Mammary epithelial cell (primary cell): Measurements from ENCODE around the gene CHMP4A.

Experiments
- EZH2 ChIP-seq: IDR thresholded peaks from 2 replicates; pipeline ENCODE4 v1.6.1; 2012; ENCODE audit warnings: low read length, inconsistent platforms, borderline replicate concordance
- TF ChIP-seq, protein P1 (sequence below), 2 donors: IDR thresholded peaks in 1 of 2; conservative IDR thresholded peaks in 1 of 2; 2 replicates each; pipeline ENCODE4 v1.5.1; 2011 to 2012; ENCODE audit warnings: inconsistent platforms in 2 of 2, low read length in 2 of 2, mild to moderate bottlenecking in 2 of 2, control low read depth in 1 of 2, low read depth in 1 of 2; ENCODE audit not compliant: insufficient read depth in 1 of 2; ENCODE audit errors: extremely low read depth in 1 of 2

DNA sequence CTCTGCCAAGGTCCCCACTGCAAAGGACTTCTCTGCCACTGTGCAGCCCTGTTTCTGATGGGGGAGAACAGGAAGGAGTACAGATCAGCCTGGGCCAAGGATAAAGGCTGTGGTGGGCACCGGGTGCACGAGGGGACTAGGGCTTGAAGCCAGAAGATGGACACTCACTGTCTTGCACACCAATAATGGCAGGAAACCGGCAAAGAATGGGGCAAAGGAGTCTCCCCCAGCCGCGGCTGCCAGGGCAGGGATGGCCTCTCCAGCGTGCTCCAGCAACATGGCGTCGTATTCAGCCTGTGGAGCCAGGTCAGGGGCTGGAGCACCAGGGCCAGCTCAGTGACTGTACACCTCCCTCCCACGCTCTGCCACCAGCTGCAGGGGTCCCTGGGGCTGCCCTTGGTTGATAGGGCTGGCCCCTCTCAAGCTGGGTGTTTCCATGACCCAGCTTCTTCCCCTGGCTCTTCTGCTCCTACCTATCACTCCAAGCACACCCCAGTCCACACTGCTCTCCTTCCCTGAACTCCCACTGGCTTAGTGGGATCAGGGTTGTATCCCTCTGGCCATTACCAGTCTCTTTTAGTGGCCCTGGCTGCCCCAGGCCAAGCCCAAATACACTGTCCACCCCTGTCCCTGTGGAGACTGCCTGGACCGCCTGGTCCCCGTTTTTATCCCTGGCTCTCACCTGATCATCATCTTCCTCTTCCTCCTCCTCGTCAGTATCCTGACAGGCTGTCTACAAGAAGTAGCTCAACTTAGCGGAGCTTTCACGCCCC lies 31.0 kb downstream of the CHMP4A start:
- TF ChIP-seq, protein P1, sequence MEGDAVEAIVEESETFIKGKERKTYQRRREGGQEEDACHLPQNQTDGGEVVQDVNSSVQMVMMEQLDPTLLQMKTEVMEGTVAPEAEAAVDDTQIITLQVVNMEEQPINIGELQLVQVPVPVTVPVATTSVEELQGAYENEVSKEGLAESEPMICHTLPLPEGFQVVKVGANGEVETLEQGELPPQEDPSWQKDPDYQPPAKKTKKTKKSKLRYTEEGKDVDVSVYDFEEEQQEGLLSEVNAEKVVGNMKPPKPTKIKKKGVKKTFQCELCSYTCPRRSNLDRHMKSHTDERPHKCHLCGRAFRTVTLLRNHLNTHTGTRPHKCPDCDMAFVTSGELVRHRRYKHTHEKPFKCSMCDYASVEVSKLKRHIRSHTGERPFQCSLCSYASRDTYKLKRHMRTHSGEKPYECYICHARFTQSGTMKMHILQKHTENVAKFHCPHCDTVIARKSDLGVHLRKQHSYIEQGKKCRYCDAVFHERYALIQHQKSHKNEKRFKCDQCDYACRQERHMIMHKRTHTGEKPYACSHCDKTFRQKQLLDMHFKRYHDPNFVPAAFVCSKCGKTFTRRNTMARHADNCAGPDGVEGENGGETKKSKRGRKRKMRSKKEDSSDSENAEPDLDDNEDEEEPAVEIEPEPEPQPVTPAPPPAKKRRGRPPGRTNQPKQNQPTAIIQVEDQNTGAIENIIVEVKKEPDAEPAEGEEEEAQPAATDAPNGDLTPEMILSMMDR (conservative IDR thresholded peaks at IDR 0.05 in 1 of 2, IDR thresholded peaks at IDR 0.05 in 1 of 2; ENCODE audit: extremely low read depth in 1 of 2, insufficient read depth in 1 of 2, low read depth in 1 of 2, low read length in 2 of 2): no peak
- TF ChIP-seq EZH2: no peak
